GM19023 (cell line): ENCODE results near the gene MACROD2.

Experiments used
- ATAC-seq: cut with Tn5 transposase; IDR thresholded peaks from one replicate; pipeline ENCODE4 v1.9.1; 2021; ENCODE audit warnings: mild to moderate bottlenecking, moderate library complexity; ENCODE audit not compliant: unreplicated experiment

The MACROD2 gene

DNA sequence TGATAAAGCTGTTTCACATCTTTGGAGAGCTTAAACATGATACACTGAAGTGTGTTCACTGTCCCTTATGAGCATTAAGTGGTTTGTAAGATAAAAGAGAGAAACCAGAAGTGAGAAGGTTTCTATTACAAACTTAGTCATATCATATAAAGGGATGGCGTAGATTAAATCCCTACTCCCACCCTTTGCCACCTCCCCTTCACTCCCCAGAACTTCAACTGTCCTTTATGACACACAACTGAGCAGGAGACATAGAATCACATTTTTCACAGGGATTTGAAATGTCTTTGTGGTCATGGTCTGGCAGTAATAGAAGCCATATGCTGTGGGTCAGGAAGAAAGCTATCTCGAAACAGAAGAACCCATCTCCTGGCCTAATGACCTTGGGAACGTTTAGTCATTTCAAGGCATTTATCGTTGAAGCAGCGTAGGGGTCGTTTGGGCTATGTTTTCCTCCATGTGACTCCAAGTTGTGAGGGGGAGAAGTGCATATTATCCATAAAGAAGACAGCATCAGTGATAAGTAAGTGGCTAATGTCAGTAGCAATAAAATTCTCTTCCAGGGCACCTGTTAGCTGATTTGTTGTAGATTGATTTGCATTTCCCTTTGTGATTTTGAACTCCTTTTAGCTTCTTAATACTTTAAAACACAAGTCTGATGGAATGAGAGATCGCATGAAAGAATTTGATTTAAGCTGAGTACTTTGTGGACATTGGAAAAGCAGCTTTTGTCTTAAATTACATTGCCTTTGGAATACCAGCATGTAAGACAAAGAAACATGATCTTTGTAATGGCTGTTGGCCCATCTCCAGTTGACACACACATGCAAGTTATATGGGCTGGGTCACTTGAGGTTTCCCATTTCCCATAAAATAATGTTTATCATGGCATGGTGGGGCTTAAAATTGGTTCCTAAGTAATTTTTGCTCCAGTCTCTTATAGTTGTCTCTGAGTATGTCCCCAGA lies 843.6 kb downstream of the MACROD2 start:
- peak; percentile 70 for ATAC-seq

- no peak for ATAC-seq
Observed at GRCh38 chr20:14845199-14846160, 850.2 kb downstream of the MACROD2 start.

DNA sequence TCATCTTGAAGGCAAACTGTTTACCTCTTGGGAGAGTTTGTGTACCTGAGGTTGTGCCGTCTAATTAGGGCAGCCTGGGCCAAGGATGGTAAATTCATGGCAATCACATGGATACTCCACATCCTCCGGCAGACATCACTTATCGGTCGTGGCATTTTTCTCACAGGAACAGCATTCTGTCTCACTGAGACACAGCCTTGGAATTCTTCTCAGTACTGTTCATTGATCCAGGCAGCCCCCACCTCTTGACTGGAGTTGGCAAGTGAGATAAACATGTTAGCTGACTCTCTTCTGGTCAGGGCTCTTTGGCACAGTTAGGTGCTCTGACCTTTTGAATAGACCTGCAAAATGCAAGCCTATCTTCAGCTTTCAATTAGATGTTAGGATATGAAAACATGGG lies 853.5 kb downstream of the MACROD2 start:
- ATAC-seq, result no peak

GRCh38 chr20:14853079-14853478 lies 857.8 kb downstream of the MACROD2 start:
- no peak for ATAC-seq

DNA sequence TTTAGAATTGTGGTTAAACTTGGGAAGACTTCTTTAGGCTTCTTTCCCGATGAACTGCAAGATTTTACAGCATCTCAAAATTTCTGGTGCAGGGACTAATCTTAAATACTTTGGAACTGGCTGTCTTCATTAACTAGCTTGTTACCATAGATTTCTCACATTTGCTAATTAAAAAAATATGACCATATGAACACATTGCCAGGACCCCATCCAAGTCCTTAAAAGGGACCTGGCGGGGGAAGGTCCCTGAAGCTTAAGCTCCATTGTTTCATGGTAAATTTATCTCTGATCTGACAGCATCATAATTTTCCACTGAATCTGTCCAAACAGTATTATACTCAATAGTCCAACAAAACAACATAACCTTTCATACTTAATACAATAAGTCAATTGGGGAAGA lies 859.9 kb downstream of the MACROD2 start:
- ATAC-seq, result no peak

DNA sequence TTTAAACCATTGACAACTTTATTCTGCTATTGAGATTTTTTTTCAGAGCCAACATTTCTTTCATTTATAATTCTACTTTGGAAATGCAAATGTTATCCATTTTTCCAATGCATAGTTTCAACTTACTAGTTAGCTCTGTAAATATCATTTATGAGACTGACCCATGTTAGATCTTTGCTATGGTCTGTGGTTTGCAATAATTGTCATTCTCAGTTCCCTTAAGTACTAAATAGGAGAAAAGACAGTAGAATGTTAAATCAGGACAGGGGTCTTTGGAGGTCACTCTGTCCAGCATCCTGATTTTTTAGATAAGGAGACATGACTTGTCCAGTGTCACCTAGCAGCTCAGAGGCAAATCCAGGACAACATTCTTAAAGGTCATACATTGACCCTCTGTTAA lies 864.3 kb downstream of the MACROD2 start:
- ATAC-seq, result no peak

- no peak for ATAC-seq
Observed at GRCh38 chr20:14860410-14860814, 865.1 kb downstream of the MACROD2 start.

DNA sequence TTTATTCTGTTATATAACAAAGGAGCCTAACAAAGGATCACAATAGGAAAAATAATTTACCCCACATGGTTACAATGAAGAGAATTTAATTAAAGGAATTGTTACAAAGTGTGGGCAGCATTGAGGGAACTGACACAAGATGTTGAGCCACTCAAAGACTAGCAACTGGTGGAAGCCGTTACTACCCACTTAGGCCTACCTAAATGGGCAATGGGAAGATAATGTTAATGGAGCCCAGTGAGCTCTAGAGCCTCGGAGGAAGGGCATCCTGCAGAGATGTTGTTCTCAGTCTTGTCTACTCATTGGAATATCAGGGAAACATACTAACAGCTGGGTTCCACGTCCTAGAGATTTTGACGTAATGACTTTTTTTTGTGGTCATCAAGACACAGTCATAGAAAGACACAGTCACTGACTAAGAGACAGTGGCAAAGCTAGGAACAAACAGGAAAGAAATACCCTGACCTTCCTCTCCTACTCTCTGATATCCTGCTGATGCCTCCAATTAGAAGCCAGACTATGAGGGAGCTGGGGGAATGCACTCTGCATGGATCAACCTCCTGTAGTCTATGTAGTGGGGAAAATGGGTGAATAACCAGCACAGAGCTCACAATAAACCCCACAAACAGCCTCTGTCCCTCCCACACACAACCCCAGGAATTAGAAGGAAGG lies 865.8 kb downstream of the MACROD2 start:
- no peak for ATAC-seq

- ATAC-seq, result no peak
Observed at GRCh38 chr20:14865169-14865568, 869.9 kb downstream of the MACROD2 start.

DNA sequence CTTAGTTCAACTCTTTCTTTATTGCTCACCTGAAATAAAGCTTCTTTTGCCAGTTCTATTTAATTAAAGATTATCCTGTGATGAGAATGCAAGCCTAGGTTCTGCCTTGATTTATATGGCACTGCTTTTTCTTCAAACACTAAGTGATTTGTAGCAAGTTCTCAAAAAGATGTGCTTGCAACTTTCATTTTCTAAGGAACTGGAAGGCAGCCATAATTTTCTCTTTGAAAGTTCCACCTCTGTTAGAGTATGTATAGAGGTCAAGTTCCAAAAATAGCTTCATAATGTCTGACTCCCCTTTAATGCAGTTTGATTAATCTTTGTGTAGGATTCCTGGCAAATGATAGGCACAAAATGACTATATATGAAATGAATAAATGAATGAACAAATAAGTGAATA lies 870.4 kb downstream of the MACROD2 start:
- ATAC-seq, result no peak

GRCh38 chr20:14866841-14867514 lies 871.7 kb downstream of the MACROD2 start:
- ATAC-seq, result no peak

- no peak for ATAC-seq
Observed at GRCh38 chr20:14877301-14878028, 882.1 kb downstream of the MACROD2 start.

GRCh38 chr20:14878676-14879019 lies 883.3 kb downstream of the MACROD2 start:
- ATAC-seq, result no peak

- ATAC-seq, result peak; percentile 74
Observed at GRCh38 chr20:14879020-14879697, 883.8 kb downstream of the MACROD2 start.

DNA sequence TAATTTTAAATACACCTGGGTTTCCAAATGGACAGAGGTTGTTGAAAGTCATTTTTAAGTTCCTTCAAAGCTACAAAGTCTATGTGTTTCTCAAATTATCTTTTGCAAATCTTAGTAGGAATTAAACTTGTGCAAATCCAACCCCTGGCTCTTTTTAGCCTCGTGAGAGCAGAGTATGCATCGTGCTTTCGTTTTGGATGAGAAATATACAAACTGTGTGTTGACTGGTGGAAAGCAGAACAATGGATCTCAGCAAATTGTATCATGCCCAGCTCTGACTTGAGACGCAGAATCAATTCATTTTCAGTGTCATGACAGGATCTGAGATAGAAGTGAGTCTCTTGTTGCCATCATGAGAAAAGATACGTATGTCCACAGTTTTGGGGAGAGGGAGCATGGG lies 884.5 kb downstream of the MACROD2 start:
- no peak for ATAC-seq

GRCh38 chr20:14881518-14881917 lies 886.2 kb downstream of the MACROD2 start:
- no peak for ATAC-seq

DNA sequence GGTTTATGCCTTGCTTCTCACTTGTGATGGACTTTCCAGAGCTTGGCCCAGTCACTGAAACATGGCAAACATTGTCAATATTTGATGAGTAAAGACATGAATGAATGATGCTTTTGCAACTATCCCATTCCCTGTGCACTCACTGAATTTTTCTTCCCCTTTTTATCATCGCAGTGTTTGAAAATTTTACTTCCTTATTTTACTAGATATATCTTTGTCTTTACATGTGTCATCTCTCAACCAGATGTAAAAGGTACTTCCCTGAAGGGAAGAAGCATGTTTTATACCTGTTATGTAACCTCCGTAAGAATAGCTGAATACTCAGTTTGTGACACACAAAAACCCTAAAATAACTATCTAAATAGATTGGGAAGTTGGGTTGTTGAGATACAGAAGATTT lies 886.8 kb downstream of the MACROD2 start:
- ATAC-seq, result no peak

- no peak for ATAC-seq
Observed at GRCh38 chr20:14882846-14883245, 887.5 kb downstream of the MACROD2 start.

DNA sequence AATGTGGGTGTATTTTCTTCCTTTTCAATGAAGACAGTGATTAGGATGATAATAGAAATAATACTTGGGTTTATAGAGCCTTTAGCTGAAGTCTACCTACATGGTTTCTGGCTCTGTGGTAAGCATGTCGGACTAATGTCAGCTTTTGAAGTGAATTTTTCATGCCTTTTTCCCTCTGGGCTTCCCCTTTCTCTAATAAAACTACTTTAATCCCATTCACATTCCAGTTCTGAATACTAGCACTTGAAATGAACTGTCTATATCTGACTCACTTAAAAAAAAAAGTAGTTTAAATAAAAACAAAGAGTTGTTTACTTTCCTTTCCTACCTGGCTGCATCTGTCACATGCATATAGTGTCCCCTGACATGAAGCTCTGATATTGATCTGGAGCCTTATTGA lies 888.0 kb downstream of the MACROD2 start:
- ATAC-seq, result no peak
